Esophagus muscularis mucosa (tissue), 2 donors: ENCODE measurements around the gene DPF3.

ENCODE experiments used
- POLR2A ChIP-seq: fragments of 450-650 bp; IDR thresholded peaks from one replicate; pipeline ENCODE4 v1.6.1; 2017; ENCODE audit warnings: antibody characterized with exemption, moderate library complexity, mild to moderate bottlenecking, low read depth
- POLR2AphosphoS5 ChIP-seq, 2 donors: sonication (generic); formaldehyde crosslinking; IDR thresholded peaks; one replicate each; pipeline ENCODE4 v1.6.1; 2017; ENCODE audit warnings: antibody characterized with exemption in 2 of 2

DNA sequence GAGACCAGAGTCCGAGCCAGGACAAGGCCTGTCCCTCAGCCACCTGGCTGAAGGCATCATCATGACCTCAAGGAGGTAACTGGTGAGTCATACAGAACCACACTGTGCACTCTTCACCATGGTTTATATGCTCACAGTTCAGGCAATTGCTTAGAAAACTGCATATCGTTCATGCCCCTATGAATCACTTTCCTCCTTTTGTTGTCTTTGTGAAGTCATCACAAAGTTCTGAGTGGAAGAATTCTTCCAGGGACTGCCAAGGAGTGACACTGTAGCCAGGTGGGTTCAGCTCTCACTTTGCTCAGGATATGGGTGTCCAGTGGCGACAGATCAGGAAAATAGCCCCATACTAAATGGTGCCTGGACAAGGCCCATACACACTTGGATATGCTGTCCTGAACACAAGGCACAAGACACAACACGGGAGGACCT, 92.5 kb downstream of the DPF3 start:
- no peak for TF ChIP-seq POLR2A
- TF ChIP-seq POLR2AphosphoS5 (IDR thresholded peaks at IDR 0.05) = peak; percentile 7 to 14
